IMR-90 (cell line): ENCODE measurements around the gene ALDH1B1. TPM values are rescaled to one million over a fixed set of nuclear protein-coding genes. Genes with fewer than 3 reads are reported as not detected.

Experiments used
- ATAC-seq: fragments of 200-7000 bp; cut with Tn5 transposase; 2 replicates; pipeline ENCODE4 v1.9.1; 2020; ENCODE audit warnings: low read depth, mild to moderate bottlenecking, moderate library complexity
- BruUV-seq: library from RNA; stranded (reverse); fragments of 400-500 nt; replicated peaks from 2 replicates; lab custom pipeline; 2021; lab: Mats Ljungman, UMichigan
- CTCF ChIA-PET: fragments of 300-600 bp; formaldehyde crosslinking; extraction: SDS; loops from one replicate; lab custom pipeline; 2021; ENCODE audit warnings: antibody characterized with exemption; lab: Yijun Ruan, JAX
- POLR2A ChIA-PET: fragments of 300-600 bp; sonication (Branson Sonifier 250); formaldehyde crosslinking; loops from one replicate; lab custom pipeline; 2022; ENCODE audit warnings: antibody characterized with exemption; ENCODE audit not compliant: unreplicated experiment; lab: Charles Lee
- DNase-seq: peaks from one replicate; pipeline ENCODE4 v3.0.0; 2013
- H2AFZ ChIP-seq: replicated peaks from 2 replicates; pipeline ENCODE3; 2013; ENCODE audit warnings: low read length, mild to moderate bottlenecking; ENCODE audit not compliant: poor library complexity
- H2AK5ac ChIP-seq: 2 replicates; pipeline ENCODE4 v1.6.1; 2013; ENCODE audit warnings: low read depth, low read length, inconsistent platforms
- H2AK9ac ChIP-seq: replicated peaks from 2 replicates; pipeline ENCODE3; 2013; ENCODE audit warnings: mild to moderate bottlenecking, low read depth, low read length, moderate library complexity; ENCODE audit not compliant: poor library complexity
- H2BK120ac ChIP-seq: 2 replicates; pipeline ENCODE4 v1.6.1; 2013; ENCODE audit warnings: low read depth, low read length, inconsistent platforms
- H2BK15ac ChIP-seq: 3 replicates; pipeline ENCODE4 v1.6.1; 2013; ENCODE audit warnings: low read depth, low read length, inconsistent platforms
- H2BK20ac ChIP-seq: 2 replicates; pipeline ENCODE4 v1.6.1; 2013; ENCODE audit warnings: low read depth, mild to moderate bottlenecking, inconsistent platforms, low read length, moderate library complexity
- H2BK5ac ChIP-seq: 2 replicates; pipeline ENCODE4 v1.6.1; 2013; ENCODE audit warnings: mild to moderate bottlenecking, low read depth, low read length, inconsistent platforms; ENCODE audit not compliant: poor library complexity, severe bottlenecking
- H3K14ac ChIP-seq: replicated peaks from 2 replicates; pipeline ENCODE4 v1.6.1; 2013; ENCODE audit warnings: low read depth, low read length, inconsistent platforms
- H3K18ac ChIP-seq: 2 replicates; pipeline ENCODE4 v1.6.1; 2013; ENCODE audit warnings: low read depth, low read length, control low read depth
- H3K23ac ChIP-seq: 2 replicates; pipeline ENCODE4 v1.6.1; 2013; ENCODE audit warnings: low read depth, low read length, inconsistent platforms
- H3K27ac ChIP-seq: 2 replicates; pipeline ENCODE4 v1.5.1; 2013; ENCODE audit warnings: mild to moderate bottlenecking, control low read depth, low read length; ENCODE audit not compliant: insufficient read depth
- H3K27me3 ChIP-seq: 2 replicates; pipeline ENCODE4 v1.6.1; 2013; ENCODE audit warnings: low read length; ENCODE audit not compliant: control insufficient read depth, insufficient read depth
- H3K36me3 ChIP-seq: 2 replicates; pipeline ENCODE4 v1.6.1; 2013; ENCODE audit warnings: low read length, mixed read lengths; ENCODE audit not compliant: control insufficient read depth, insufficient read depth
- H3K4ac ChIP-seq: 2 replicates; pipeline ENCODE4 v1.6.1; 2013; ENCODE audit warnings: low read depth, low read length, inconsistent platforms
- H3K4me1 ChIP-seq: 2 replicates; pipeline ENCODE4 v1.6.1; 2013; ENCODE audit warnings: low read length, mixed read lengths; ENCODE audit not compliant: control insufficient read depth, insufficient read depth
- H3K4me2 ChIP-seq: 2 replicates; pipeline ENCODE4 v1.6.1; 2013; ENCODE audit warnings: low read depth, mild to moderate bottlenecking, control low read depth, low read length, moderate library complexity
- H3K4me3 ChIP-seq: 2 replicates; pipeline ENCODE4 v1.5.1; 2013; ENCODE audit warnings: low read depth, mild to moderate bottlenecking, control low read depth, low read length, moderate library complexity; ENCODE audit not compliant: insufficient read depth
- H3K56ac ChIP-seq: 2 replicates; pipeline ENCODE4 v1.6.1; 2013; ENCODE audit warnings: low read length, inconsistent platforms; ENCODE audit not compliant: insufficient read depth; ENCODE audit errors: extremely low read depth
- H3K79me1 ChIP-seq, 2 experiments: 2 replicates each; pipeline ENCODE4 v1.6.1; 2013; ENCODE audit warnings: low read length in 2 of 2, inconsistent platforms in 1 of 2, low read depth in 1 of 2
- H3K9ac ChIP-seq: 2 replicates; pipeline ENCODE4 v1.6.1; 2013; ENCODE audit warnings: low read depth, low read length, control low read depth
- H3K9me1 ChIP-seq: 2 replicates; pipeline ENCODE4 v1.6.1; 2013; ENCODE audit warnings: low read length, inconsistent platforms; ENCODE audit not compliant: insufficient read depth
- H3K9me3 ChIP-seq: 2 replicates; pipeline ENCODE4 v1.6.1; 2013; ENCODE audit warnings: low read length; ENCODE audit not compliant: control insufficient read depth, insufficient read depth
- H4K20me1 ChIP-seq: 2 replicates; pipeline ENCODE4 v1.6.1; 2013; ENCODE audit warnings: low read length, inconsistent platforms; ENCODE audit not compliant: insufficient read depth
- H4K5ac ChIP-seq: 2 replicates; pipeline ENCODE4 v1.6.1; 2013; ENCODE audit warnings: mild to moderate bottlenecking, low read depth, low read length, control low read depth
- H4K8ac ChIP-seq, 2 experiments: 2 replicates each; pipeline ENCODE4 v1.6.1; 2013; ENCODE audit warnings: low read depth in 2 of 2, low read length in 2 of 2, control low read depth in 1 of 2, inconsistent platforms in 1 of 2
- H4K91ac ChIP-seq: 2 replicates; pipeline ENCODE4 v1.6.1; 2013; ENCODE audit warnings: low read depth, low read length, inconsistent platforms; ENCODE audit not compliant: insufficient read depth
- BHLHE40 ChIP-seq: fragments of 150-350 bp; IDR thresholded peaks from 2 replicates; pipeline ENCODE4 v1.6.1; 2016; ENCODE audit warnings: mild to moderate bottlenecking, low read depth, low read length
- CEBPB ChIP-seq: IDR thresholded peaks from 2 replicates; pipeline ENCODE4 v1.6.1; 2012; ENCODE audit warnings: low read depth, low read length, improper control_type of control experiment
- CHD1 ChIP-seq: IDR thresholded peaks from 2 replicates; pipeline ENCODE4 v1.6.1; 2012; ENCODE audit warnings: low read depth, low read length, improper control_type of control experiment
- FOS ChIP-seq: fragments of 150-350 bp; IDR thresholded peaks from 2 replicates; pipeline ENCODE4 v1.6.1; 2016; ENCODE audit warnings: low read depth, low read length
- MAFK ChIP-seq: IDR thresholded peaks from 2 replicates; pipeline ENCODE4 v1.6.1; 2012; ENCODE audit warnings: low read depth, low read length, improper control_type of control experiment
- MXI1 ChIP-seq: IDR thresholded peaks from 2 replicates; pipeline ENCODE4 v1.6.1; 2012; ENCODE audit warnings: low read depth, mild to moderate bottlenecking, low read length, moderate library complexity, borderline replicate concordance
- NFE2L2 ChIP-seq: fragments of 150-350 bp; IDR thresholded peaks from 2 replicates; pipeline ENCODE4 v1.6.1; 2016; ENCODE audit warnings: low read depth, mild to moderate bottlenecking, low read length
- POLR2A ChIP-seq: IDR thresholded peaks from 2 replicates; pipeline ENCODE4 v1.6.1; 2012; ENCODE audit warnings: mild to moderate bottlenecking, low read depth, low read length
- RAD21 ChIP-seq: IDR thresholded peaks from 2 replicates; pipeline ENCODE4 v1.6.1; 2012; ENCODE audit warnings: low read length, improper control_type of control experiment
- RCOR1 ChIP-seq: IDR thresholded peaks from 2 replicates; pipeline ENCODE4 v1.6.1; 2012; ENCODE audit warnings: mild to moderate bottlenecking, low read length, improper control_type of control experiment; ENCODE audit not compliant: insufficient replicate concordance
- WGBS, 2 experiments: methylation state at CpG; one replicate each; pipeline versions ENCODE4 v1.1.5 to v1.1.7; 2013; ENCODE audit warnings: missing lambda C conversion rate in 2 of 2; ENCODE audit not compliant: insufficient read length in 1 of 2; ENCODE audit errors: extremely low coverage in 2 of 2; 5-methylcytosine and 5-hydroxymethylcytosine counted together
- dilution Hi-C: fragments of 300-500 bp; cut with HindIII; formaldehyde crosslinking; loops from one replicate; pipeline ENCODE4 v1.14.3; 2018; ENCODE audit warnings: low sequenced_read_pairs; ENCODE audit not compliant: unreplicated experiment
- in situ Hi-C: fragments of 300-500 bp; cut with MboI; formaldehyde crosslinking; loops from 3 replicates; pipeline ENCODE4 v1.14.3; 2019; ENCODE audit warnings: low sequenced_read_pairs, inconsistent platforms, mixed read lengths
- intact Hi-C: fragments of 100-400 bp; cut with micrococcal nuclease; formaldehyde crosslinking; loops from 2 replicates; pipeline ENCODE4 v1.10.0; 2022
- polyA plus RNA-seq, 3 experiments: library from polyadenylated mRNA; depleted of rRNA; stranded (reverse); fragments of >200 nt; gene quantifications; 2 replicates each; pipeline ENCODE4 v1.2.3, GENCODE V29; 2012; ENCODE audit warnings: low replicate concordance in 1 of 3
- total RNA-seq: library from RNA; depleted of rRNA; stranded (reverse); fragments of >200 nt; gene quantifications from 2 replicates; pipeline ENCODE4 v1.2.3, GENCODE V29; 2012
- TF ChIP-seq, protein P1 (sequence below): fragments of 150-350 bp; IDR thresholded peaks from 2 replicates; pipeline ENCODE4 v1.6.1; 2016; ENCODE audit warnings: low read depth, mild to moderate bottlenecking, low read length, moderate library complexity, borderline replicate concordance

ALDH1B1 gene
- total and polyA plus RNA-seq, 2 of the 4 experiments (the other 2 are of a cell fraction): 29.6 to 37.6 TPM

DNA sequence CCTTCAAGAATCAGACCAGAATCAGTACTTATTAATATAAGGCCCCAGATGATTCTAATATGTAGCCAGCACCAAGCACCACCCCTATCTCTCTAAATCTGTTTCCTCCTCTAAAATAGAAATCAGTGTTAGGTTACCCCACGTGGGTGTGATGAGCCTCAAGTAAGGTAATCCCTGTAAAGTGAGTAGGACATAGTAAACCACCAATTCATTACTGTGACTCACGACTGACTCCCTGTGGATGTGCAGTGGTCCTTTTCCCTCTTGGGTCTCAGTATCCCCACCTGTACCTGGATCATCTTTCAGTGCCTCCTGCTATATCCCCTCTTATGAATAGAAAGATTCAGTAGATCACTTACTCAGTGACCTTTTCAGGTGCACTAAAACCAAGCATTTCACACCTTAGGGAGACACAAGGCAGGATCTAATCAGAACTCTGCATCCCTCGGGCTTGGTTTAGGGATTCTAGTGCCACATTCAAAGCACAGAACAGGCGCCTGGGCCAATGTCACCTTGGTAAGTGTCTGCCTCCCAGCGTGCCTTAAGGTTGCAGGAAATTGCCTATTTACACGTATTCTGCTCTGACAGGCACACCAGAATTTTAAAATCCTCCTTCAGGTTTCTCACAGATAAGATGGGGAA, 12.2 kb upstream of the ALDH1B1 start:
- intact Hi-C loops: no loop called here
- ChIA-PET CTCF (no interaction called here), POLR2A (no interaction called here)
- BruUV-seq: no TSS peak
- no peak overlapping the region for H2AK9ac ChIP-seq
- no peak overlapping the region for H3K27ac ChIP-seq
- H2BK5ac ChIP-seq: no peak overlapping the region
- H4K20me1 ChIP-seq: no peaks in the 10 kb centered on the region
- no peak overlapping the region for H3K9ac ChIP-seq
- H3K4ac ChIP-seq: no peak overlapping the region
- DNase-seq: peak; percentile 47
- peaks cover 10% of the 10 kb centered on the region for H3K27me3 ChIP-seq
- no peak overlapping the region for H3K14ac ChIP-seq
- H2AFZ ChIP-seq: no peak overlapping the region
- peak overlapping the region in 1 of 2 experiments; percentile 17; a peak in 2 of 4 replicates for H4K8ac ChIP-seq
- H2AK5ac ChIP-seq: no peak overlapping the region
- ATAC-seq: no peak
- H2BK20ac ChIP-seq: 0 out of 2 replicates have a peak overlapping the region, but pooled peaks have one; percentile 24
- in situ Hi-C loops: no loop called here
- H3K56ac ChIP-seq: no peak overlapping the region
- no peaks in the 10 kb centered on the region for H3K79me1 ChIP-seq
- H2BK120ac ChIP-seq: no peak overlapping the region
- no peak overlapping the region for H3K4me3 ChIP-seq
- TF ChIP-seq BHLHE40 (no peak), FOS (no peak), MAFK (no peak), RCOR1 (no peak), CEBPB (no peak), CHD1 (no peak), POLR2A (no peak), NFE2L2 (no peak), MXI1 (no peak), RAD21 (no peak)
- TF ChIP-seq, protein P1, sequence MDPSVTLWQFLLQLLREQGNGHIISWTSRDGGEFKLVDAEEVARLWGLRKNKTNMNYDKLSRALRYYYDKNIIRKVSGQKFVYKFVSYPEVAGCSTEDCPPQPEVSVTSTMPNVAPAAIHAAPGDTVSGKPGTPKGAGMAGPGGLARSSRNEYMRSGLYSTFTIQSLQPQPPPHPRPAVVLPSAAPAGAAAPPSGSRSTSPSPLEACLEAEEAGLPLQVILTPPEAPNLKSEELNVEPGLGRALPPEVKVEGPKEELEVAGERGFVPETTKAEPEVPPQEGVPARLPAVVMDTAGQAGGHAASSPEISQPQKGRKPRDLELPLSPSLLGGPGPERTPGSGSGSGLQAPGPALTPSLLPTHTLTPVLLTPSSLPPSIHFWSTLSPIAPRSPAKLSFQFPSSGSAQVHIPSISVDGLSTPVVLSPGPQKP: no peak
- no peak overlapping the region for H2BK15ac ChIP-seq
- H3K36me3 ChIP-seq: no peaks in the 10 kb centered on the region
- H3K9me1 ChIP-seq: no peaks in the 10 kb centered on the region
- 80% methylated on average over 1 of the region's 6 CpGs; no CpG with 5 or more reads in 1 of the 2 experiments for WGBS, 2 experiments
- no peak overlapping the region for H3K4me2 ChIP-seq
- H3K23ac ChIP-seq: no peak overlapping the region
- no peaks in the 10 kb centered on the region; the same call in 1 of the 2 replicates for H3K4me1 ChIP-seq
- H4K91ac ChIP-seq: no peak overlapping the region; the same call in 1 of the 2 replicates
- dilution Hi-C loops: loop anchor here (25.0 kb wide), 1 partner anchor 468 kb away; the partner anchor contains the start of gene SLC25A51
- H3K18ac ChIP-seq: peak overlapping the region; percentile 27; the same call in 1 of the 2 replicates
- no peak overlapping the region for H4K5ac ChIP-seq
- no peaks in the 10 kb centered on the region for H3K9me3 ChIP-seq
